HepG2 (cell line): ENCODE results near the gene MRPL37.

Source experiments
- TCF7 ChIP-seq: sonication (generic); IDR thresholded peaks from 2 replicates; pipeline ENCODE4 v1.6.1; 2016; ENCODE audit warnings: antibody characterized with exemption, low read depth
- ZBTB8A ChIP-seq: sonication (generic); formaldehyde crosslinking; IDR thresholded peaks from 2 replicates; pipeline ENCODE4 v1.4.0; 2020; ENCODE audit warnings: mild to moderate bottlenecking, low read depth, missing genetic modification reagents, borderline replicate concordance
- ZNF143 ChIP-seq: sonication (generic); formaldehyde crosslinking; IDR thresholded peaks from 2 replicates; pipeline ENCODE4 v1.4.0; 2020; ENCODE audit warnings: missing genetic modification reagents
- ZNF282 ChIP-seq: fragments of 450-650 bp; IDR thresholded peaks from 2 replicates; pipeline ENCODE4 v1.6.1; 2018; ENCODE audit not compliant: partially characterized antibody

GRCh38 chr1:54259546-54260140 lies 59.7 kb downstream of the MRPL37 start:
- TF ChIP-seq ZNF143: no peak
- no peak for TF ChIP-seq ZNF282
- TF ChIP-seq ZBTB8A: no peak
- no peak for TF ChIP-seq TCF7
